Stimulated activated naive CD8-positive, alpha-beta T cell treated with anti-CD3 and anti-CD28 coated beads, Interleukin-15, amount 100 ng/mL, for 72 hours (primary cell): ENCODE measurements around the gene MIGA2.
"Not testable (repeated sequence)": the region's sequence is repeated elsewhere in the genome, so short reads cannot be mapped to it uniquely, and the experiment has no call there.

ENCODE experiments used
- ATAC-seq: fragments of 150-1000 bp; cut with Tn5 transposase; 2 replicates; pipeline ENCODE4 v1.10.0; 2021; ENCODE audit warnings: mild to moderate bottlenecking, moderate library complexity
- DNase-seq, 2 donors: peaks; one replicate each; pipeline ENCODE4 v3.0.0; 2021 to 2022
- H3K27ac Mint-ChIP-seq, 2 donors: one replicate each; pipeline ENCODE4 v1.8.0; 2022; ENCODE audit warnings: mild to moderate bottlenecking in 2 of 2, mixed read lengths in 2 of 2, moderate library complexity in 2 of 2
- H3K27me3 Mint-ChIP-seq: one replicate; pipeline ENCODE4 v1.8.0; 2022; ENCODE audit warnings: mixed read lengths
- H3K4me1 Mint-ChIP-seq: one replicate; pipeline ENCODE4 v1.8.0; 2022; ENCODE audit warnings: mild to moderate bottlenecking, mixed read lengths
- H3K4me3 Mint-ChIP-seq, 2 donors: one replicate each; pipeline ENCODE4 v1.8.0; 2022; ENCODE audit warnings: mild to moderate bottlenecking in 2 of 2, mixed read lengths in 2 of 2, moderate library complexity in 1 of 2
- H3K9me3 Mint-ChIP-seq, 2 donors: one replicate each; pipeline ENCODE4 v1.8.0; 2022; ENCODE audit warnings: mixed read lengths in 2 of 2

The MIGA2 gene

DNA sequence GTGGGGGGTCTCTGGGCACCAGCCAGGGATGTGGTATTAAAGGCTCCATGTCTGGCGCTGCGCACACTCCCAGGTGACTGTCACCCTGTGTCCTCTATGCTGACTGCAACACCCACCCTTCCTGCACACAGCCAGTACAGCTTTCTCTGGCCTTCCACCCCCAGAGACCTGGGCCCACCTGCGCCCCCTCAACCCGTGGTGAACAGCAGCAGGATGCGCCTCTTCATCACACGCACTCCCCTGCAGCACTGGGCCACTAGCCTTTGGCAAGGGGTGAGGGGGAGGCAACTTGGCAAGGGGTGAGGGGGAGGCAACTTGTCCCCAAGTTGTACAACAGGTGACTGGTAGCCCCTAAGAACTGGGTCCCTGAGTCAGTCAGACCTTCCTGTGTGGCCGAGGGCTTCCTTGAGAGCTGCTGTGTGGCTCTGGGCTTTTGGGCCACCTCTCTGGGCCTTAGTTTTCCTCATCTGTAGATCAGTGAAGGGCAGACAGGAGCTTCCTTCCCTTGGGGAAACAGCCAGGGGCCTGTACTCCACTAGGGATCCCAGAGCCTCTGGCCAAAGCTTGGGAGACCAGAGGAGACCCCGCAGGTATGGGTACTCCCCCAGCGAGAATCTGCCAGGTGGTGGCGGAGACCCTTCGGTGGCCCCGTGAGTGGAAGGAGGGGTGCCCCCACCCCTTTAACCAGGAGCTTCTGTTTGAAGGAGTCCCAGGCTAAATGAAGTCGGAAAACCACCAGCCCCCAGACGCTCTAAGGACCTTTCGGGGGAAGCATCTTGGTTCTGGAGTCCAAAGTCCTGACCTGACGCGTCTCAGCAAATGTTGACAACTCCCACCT, 69.7 kb downstream of the MIGA2 start:
- peaks cover 16% of the 10 kb centered on the region for H3K4me1 Mint-ChIP-seq
- no peaks in the 10 kb centered on the region for H3K9me3 Mint-ChIP-seq
- H3K27me3 Mint-ChIP-seq, result no peaks in the 10 kb centered on the region
- H3K4me3 Mint-ChIP-seq, result no peak overlapping the region
- ATAC-seq, result no peak
- no peak for DNase-seq
- no peak overlapping the region for H3K27ac Mint-ChIP-seq

DNA sequence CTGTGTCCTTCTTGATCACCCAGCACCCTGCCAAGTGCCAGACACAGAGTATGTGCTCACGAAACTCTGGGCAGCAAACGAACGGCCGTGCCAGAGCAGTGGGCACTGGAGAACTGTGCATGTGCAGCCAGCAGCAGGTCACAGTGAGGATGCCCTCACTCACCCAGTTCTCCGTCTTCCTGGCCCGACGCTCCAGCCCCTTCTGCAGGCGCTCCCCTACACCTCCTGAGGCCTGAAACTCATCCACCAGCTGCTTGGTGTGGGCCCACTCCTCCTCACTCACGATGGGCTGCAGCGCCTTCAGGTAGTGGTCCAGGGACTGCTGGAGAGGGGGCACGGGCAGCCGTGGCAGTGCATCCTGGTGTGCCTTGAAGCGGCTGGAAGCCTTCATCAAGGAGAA, 71.2 kb downstream of the MIGA2 start:
- Mint-ChIP-seq H3K4me1 (peaks cover 21% of the 10 kb centered on the region), H3K27me3 (no peaks in the 10 kb centered on the region), H3K9me3 (no peaks in the 10 kb centered on the region), H3K27ac (peak overlapping the region in 1 of 2 donors; percentile 6), H3K4me3 (no peak overlapping the region)
- ATAC-seq (no peak), DNase-seq (no peak)

DNA sequence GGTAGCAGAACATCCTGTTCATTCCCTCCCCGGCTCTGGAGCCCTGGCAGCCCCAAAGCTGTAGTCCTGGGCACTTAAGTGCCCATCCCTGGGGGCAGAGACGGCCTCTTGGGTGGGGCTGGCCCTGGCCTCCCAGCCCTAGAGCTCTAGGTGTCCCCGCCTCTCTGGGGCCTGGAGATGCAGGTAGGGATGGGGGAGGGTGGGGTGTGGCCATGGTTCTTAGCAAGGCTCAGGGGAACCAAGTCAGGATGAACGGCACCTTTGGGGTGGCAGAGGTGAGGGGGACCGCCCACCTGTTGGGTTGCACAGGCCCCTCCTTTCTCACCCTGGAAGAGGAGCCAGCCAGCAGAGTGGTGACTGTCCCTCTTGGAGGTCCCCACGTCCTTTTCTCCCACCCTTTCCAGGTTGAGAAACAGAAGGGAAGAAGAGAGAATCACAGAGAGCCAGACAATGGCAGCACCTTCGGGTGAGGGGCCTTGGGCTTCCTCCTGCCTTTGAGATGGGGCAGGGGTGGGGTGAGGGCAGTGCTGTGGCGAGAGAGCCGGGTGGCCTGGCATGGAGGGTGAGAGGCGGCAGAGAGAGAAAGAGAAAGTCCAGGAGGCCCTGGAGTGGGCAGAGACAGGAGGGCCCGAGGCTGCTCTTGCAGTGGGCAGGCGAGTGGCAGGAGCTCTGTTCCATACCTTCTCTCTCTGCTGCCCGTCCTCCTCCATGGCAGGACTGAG, 71.8 kb downstream of the MIGA2 start:
- ATAC-seq (no peak), DNase-seq (no peak)
- Mint-ChIP-seq H3K27ac (peak overlapping the region in 1 of 2 donors; percentile 6), H3K9me3 (no peaks in the 10 kb centered on the region), H3K4me1 (peaks cover 21% of the 10 kb centered on the region), H3K27me3 (no peaks in the 10 kb centered on the region), H3K4me3 (peak overlapping the region in 1 of 2 donors; percentile 16)

DNA sequence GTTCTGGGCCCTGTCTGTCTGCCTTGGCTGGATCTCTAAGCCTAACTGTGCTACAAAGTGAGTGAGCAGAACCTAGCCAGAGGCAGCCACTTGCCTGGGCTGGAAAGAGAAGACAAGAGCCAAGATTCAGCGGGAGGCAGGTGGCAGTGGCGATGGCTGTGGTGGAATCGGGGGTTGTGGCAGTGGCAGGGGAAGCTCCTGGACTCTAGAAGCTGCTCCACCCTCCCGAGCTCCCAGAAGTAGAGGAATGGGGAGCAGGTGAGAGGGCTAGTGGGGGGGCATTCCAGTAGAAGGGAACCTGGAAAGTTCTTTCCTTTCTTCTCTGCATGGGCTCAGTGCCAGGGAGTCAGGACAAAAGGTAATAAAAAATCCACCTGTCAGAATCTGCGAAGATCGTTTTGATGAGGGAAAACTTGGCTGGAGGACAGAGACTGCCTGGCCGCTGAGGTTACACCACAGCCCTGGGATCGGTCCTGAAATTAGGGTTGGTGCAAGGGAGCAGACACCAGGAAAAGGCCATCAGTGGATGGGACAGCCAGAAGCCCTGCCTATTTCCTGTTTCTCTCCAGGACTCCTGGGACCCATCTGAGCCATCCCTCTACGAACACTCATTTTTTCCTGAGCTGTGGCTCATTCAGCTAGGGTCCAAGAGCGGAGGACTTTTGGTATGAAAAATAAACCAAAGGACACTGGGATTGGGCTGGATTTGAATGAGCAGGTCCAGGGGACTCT, 72.5 kb downstream of the MIGA2 start:
- Mint-ChIP-seq H3K9me3 (no peaks in the 10 kb centered on the region), H3K4me3 (peak overlapping the region; percentile 79 to 97), H3K27me3 (no peaks in the 10 kb centered on the region), H3K4me1 (peaks cover 28% of the 10 kb centered on the region), H3K27ac (no peak overlapping the region)
- DNase-seq, result no peak
- no peak for ATAC-seq

DNA sequence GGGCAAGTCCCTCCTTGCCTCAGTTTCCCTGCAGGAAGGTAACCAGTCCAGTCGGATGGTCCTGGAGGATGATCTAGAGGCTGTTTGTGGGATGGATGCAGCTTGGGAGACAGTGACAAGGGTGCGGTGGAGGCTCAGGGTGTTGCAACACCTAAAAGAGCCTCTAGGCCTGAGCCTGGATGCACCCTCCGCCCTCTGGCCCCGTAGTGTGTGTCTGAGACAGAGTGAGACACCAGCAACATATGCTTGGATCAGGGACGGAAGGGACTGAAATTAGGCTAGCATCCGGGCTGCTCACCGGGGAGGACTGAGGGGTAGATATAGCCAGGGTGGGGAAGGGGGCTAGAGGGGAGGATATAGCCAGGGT, 73.1 kb downstream of the MIGA2 start:
- Mint-ChIP-seq H3K4me3 (peak overlapping the region; percentile 79 to 97), H3K9me3 (no peaks in the 10 kb centered on the region), H3K27ac (peak overlapping the region in 1 of 2 donors; percentile 4), H3K4me1 (peaks cover 34% of the 10 kb centered on the region), H3K27me3 (no peaks in the 10 kb centered on the region)
- peak; percentile 31 to 43 for DNase-seq
- no peak for ATAC-seq

DNA sequence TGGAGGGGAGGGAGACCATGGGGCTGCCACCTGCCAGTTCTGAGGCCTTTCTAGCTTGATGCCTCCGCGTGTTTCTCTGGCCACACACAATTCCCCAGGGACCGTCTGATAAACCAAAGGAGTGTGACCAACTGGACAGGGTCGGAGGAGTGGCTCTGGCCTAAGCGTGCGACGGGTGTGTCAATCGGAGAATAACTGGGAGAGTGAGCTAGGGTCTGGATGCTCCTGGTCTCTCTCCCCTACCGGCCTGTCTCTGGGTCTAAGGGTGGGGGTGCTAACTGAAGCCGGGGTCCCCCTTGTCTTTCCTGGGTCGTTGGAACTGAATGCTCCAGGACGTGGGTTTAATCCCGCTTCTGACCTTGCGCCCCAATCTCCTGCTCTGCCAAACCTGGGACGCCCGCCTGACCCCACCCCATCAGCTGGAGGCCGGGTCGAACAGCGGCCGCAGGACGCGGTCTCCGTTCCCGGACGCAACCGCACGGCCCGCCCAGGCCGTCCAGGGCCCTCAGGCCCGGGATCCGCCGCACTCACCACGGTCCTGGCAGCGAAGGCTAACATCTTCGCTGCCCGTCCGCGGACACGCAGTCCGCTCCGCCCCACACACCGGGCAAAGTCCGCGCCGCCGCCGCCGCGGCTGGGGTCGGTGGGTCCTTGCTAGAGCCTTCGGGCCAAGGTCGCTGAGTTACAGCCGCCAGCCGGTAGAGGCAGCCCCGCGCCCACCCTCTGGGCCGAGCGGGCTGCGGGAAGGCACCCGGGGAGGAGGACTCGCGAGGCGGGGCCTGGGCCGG, 73.7 kb downstream of the MIGA2 start:
- peaks cover 40% of the 10 kb centered on the region for H3K4me1 Mint-ChIP-seq
- H3K9me3 Mint-ChIP-seq, result no peaks in the 10 kb centered on the region
- no peak overlapping the region for H3K27ac Mint-ChIP-seq
- ATAC-seq, result no peak
- no peaks in the 10 kb centered on the region for H3K27me3 Mint-ChIP-seq
- DNase-seq, result peak in 1 of 2 donors; percentile 33
- H3K4me3 Mint-ChIP-seq, result peak overlapping the region; percentile 95 to 97

DNA sequence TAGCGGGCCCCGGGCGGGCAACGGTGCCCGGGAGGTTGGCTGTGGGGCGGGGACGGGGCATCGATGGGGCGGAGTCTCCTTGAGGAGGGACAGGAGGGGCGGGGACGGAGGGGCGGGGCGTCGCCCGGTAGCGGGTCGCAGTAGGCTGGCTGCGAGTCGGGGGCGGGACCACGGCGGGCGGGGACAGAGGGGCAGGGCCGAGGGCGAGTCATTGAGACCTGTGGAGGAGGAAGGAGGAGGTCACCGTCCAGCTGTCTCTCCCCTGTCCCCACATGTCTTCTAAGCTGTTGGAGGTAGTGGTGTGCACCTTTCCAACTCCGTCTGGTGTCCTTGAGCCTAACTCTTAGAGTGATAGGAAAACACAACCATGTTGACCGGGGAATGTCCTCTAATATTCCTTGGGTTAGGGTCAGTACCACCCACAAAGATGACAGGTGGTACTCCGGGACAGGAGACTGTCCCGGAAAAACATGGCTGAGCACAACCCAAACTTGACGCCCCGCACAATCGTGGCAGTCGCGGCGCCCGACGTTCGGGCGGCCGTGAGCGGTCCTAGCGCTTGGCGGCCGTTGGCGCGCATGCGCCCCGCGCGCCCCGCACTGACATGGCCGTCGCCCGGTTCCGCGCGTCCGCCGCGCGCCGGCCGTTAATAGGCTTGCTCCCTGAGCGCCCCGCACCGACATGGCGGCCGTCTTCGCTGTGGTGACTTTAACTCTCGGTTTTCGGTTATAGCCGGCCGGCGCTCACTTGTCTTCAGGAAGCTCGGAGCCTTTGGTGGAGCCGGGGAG, 74.5 kb downstream of the MIGA2 start, which contains the start of the genes CRAT and PTPA:
TSS of gene CRAT (minus strand) at position 54 of the 788 bp plus-strand sequence. CDS start 284 bp downstream, outside the sequence.
TSS of gene PTPA (plus strand) at position 676 of the 788 bp plus-strand sequence. CDS start 186 bp downstream, outside the sequence.
- DNase-seq (peak; percentile 91 to 94), ATAC-seq (peak; percentile 91)
- Mint-ChIP-seq H3K4me3 (peak within 1 kb of the TSS; percentile 95 to 97), H3K9me3 (no peaks in the 10 kb centered on the region), H3K4me1 (peaks cover 45% of the 10 kb centered on the region), H3K27ac (peak within 1 kb of the TSS; percentile 98), H3K27me3 (no peaks in the 10 kb centered on the region)

DNA sequence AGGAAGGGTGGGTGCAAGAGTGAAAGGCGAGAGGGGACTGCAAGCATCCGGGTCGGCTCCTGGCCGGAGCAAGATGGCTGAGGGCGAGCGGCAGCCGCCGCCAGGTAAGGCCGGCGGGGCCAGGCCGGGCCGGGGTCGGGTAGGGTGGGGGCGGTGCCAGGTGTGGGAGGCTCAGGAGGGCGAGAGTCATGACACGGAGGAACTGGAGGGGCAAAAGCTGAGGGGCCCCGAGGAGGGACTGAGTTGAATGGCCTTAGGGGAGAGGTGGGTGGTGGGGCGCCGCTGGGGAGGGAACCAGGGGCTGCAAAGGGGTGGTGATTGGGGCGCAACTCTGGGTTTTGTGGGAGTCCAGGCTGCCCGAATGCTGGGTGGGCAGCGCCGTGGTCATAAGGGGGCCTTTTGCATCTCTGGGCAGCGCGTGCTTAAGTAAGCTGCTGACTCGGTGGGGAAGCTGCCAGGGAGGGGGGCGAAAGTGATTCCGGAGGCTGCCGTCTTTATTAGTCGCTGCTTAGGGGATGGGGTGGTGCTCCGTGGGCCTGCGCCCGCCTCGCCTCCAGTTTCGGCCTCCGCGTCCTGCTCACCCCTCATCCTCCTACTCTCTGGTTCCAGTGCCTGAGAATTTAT, 75.2 kb downstream of the MIGA2 start:
- Mint-ChIP-seq H3K27ac (peak overlapping the region; percentile 98), H3K9me3 (no peaks in the 10 kb centered on the region), H3K4me3 (peak overlapping the region; percentile 95 to 97), H3K4me1 (peaks cover 45% of the 10 kb centered on the region), H3K27me3 (no peaks in the 10 kb centered on the region)
- ATAC-seq, result no peak
- DNase-seq, result peak; percentile 26 to 52

DNA sequence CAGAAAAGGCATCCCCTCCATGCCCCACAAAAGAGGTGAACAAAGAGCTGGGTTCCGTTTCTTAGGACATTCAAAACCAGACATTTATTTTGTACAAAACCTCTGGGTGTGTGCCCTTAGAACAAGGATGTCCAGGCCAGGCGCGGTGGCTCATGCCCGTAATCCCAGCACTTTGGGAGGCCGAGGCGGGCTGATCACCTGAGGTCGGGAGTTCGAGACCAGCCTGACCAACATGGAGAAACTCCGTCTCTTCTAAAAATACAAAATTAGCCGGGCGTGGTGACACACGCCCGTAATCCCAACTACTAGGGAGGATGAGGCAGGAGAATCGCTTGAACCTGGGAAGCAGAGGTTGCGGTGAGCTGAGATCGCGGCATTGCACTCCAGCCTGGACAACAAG, 76.1 kb downstream of the MIGA2 start:
- peaks cover 45% of the 10 kb centered on the region for H3K4me1 Mint-ChIP-seq
- peak overlapping the region; percentile 95 to 97 for H3K4me3 Mint-ChIP-seq
- ATAC-seq, H3K27me3 Mint-ChIP-seq, H3K9me3 Mint-ChIP-seq, H3K27ac Mint-ChIP-seq, DNase-seq: not testable (repeated sequence)

DNA sequence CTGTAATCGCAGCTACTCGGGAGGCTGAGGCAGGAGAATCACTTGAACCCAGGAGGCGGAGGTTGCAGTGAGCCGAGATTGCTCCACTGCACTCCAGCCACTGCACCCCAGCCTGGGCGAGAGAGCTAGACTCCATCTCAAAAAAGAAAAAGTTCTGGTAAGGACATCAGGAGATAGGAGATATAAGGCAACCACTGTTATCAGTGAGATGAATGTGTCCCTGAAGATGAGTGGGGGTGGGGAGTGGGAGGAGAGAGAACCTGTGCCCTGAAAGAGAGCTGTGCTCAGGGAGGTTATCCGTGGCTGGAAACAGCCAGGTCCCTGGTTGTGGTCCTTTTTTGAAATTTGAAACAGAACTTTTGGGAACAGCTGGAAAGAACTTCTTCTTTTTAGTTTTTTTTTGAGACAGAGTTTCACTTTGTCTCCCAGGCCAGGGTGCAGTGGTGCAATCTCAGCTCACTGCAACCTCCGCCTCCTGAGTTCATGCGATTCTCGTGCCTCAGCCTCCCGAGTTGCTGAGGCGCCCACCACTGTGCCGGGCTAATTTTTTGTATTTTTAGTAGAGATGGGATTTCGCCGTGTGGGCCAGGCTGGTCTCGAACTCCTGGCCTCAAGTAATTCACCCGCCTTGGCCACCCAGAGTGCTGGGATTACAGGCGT, 77.3 kb downstream of the MIGA2 start:
- no peak for ATAC-seq
- DNase-seq, result no peak
- Mint-ChIP-seq H3K4me3 (no peak overlapping the region), H3K4me1 (peaks cover 42% of the 10 kb centered on the region), H3K27me3 (no peaks in the 10 kb centered on the region), H3K27ac (no peak overlapping the region), H3K9me3 (no peaks in the 10 kb centered on the region)

DNA sequence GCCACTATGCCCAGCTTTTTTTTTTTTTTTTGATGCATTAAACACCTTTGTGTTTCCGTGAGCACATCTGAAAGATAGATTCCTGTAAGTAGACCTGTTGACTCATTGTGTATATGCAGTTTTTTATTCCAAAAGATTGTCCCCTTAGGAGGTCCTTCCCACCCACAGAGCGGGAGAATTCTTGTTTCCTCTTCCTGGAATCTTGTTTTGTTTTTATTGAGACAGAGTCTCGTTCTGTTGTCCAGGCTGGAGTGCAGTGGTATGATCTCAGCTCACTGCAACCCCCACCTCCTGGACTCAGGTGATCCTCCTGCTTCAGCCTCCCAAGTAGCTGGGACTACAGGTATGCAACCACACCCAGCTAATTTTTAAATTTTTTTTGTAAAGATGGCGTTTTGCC, 82.4 kb downstream of the MIGA2 start:
- H3K27ac Mint-ChIP-seq, result no peak overlapping the region
- H3K4me1 Mint-ChIP-seq, result peaks cover 18% of the 10 kb centered on the region
- H3K27me3 Mint-ChIP-seq, result no peaks in the 10 kb centered on the region
- no peaks in the 10 kb centered on the region for H3K9me3 Mint-ChIP-seq
- ATAC-seq, result no peak
- no peak overlapping the region for H3K4me3 Mint-ChIP-seq
- DNase-seq, result no peak

DNA sequence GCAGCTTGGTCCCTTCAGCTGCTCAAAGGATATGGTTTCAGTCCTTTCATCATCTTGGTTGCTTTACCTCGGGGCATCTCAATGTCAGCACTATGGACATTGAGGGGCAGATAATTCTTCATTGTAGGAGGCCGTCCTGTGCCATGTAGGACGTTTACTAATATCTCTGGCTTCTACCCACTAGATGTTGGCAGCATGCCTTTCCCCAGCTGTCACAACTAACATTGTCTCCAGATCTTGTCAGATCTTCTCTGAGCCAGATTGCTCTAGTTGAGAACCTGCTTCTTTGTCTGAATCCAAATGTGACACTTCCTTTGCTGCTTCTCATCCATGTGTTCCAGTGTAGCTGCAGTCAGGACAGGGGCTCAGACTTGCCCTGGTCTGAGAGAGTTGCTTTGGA, 85.1 kb downstream of the MIGA2 start:
- ATAC-seq (no peak), DNase-seq (no peak)
- Mint-ChIP-seq H3K4me3 (no peak overlapping the region), H3K27me3 (no peaks in the 10 kb centered on the region), H3K4me1 (no peaks in the 10 kb centered on the region), H3K9me3 (no peaks in the 10 kb centered on the region), H3K27ac (no peak overlapping the region)
